ENCODE results near the gene CD2AP. TPM values are rescaled to one million over a fixed set of nuclear protein-coding genes. Genes with fewer than 3 reads are reported as not detected.

The CD2AP gene
- total RNA-seq, 1 donor from 2014 or later: 12.5 TPM

DNA sequence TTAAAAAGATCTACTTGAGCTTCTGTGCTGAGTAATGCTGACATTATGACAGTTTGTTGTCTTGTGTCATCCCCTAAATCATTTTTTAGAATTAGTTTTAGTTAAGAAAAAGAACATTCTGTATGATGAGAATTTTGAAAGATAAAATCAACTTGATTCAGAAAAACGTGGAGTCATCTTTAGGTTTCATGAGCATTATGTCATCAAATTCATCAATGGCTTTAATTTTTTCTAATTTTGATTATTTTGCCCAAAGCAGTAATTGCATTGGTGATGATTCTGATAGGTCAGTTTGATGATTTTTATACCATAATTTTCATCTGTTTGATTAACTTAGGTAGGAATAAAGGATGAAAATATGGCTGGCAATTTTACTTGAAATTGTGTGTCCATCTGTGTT, 194.2 kb downstream of the CD2AP start:
- peaks cover 19% of the 10 kb centered on the region for H3K4me1 Mint-ChIP-seq
- no peaks in the 10 kb centered on the region for H3K36me3 Mint-ChIP-seq (ENCODE audit: low read depth)
- H3K27me3 Mint-ChIP-seq (ENCODE audit: low read depth): no peaks in the 10 kb centered on the region
- no peak overlapping the region for H3K4me3 Mint-ChIP-seq
- H3K27ac Mint-ChIP-seq (ENCODE audit: unreplicated experiment): no peak overlapping the region
- H3K9me3 Mint-ChIP-seq: peaks cover 3% of the 10 kb centered on the region
- DNase-seq (ENCODE audit: low read depth, low spot score): no peak
- TF ChIP-seq, protein P1, sequence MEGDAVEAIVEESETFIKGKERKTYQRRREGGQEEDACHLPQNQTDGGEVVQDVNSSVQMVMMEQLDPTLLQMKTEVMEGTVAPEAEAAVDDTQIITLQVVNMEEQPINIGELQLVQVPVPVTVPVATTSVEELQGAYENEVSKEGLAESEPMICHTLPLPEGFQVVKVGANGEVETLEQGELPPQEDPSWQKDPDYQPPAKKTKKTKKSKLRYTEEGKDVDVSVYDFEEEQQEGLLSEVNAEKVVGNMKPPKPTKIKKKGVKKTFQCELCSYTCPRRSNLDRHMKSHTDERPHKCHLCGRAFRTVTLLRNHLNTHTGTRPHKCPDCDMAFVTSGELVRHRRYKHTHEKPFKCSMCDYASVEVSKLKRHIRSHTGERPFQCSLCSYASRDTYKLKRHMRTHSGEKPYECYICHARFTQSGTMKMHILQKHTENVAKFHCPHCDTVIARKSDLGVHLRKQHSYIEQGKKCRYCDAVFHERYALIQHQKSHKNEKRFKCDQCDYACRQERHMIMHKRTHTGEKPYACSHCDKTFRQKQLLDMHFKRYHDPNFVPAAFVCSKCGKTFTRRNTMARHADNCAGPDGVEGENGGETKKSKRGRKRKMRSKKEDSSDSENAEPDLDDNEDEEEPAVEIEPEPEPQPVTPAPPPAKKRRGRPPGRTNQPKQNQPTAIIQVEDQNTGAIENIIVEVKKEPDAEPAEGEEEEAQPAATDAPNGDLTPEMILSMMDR (conservative IDR thresholded peaks at IDR 0.05): no peak

- Mint-ChIP-seq H3K4me1 (peaks cover 19% of the 10 kb centered on the region), H3K9me3 (peaks cover 3% of the 10 kb centered on the region), H3K27me3 (ENCODE audit: low read depth) (no peaks in the 10 kb centered on the region), H3K4me3 (no peak overlapping the region), H3K27ac (ENCODE audit: unreplicated experiment) (no peak overlapping the region), H3K36me3 (ENCODE audit: low read depth) (no peaks in the 10 kb centered on the region)
- no peak for DNase-seq (ENCODE audit: low read depth, low spot score)
- TF ChIP-seq, protein P1 (conservative IDR thresholded peaks at IDR 0.05): no peak
Observed at GRCh38 chr6:47672816-47673215, 195.2 kb downstream of the CD2AP start.

- Mint-ChIP-seq H3K4me3 (no peak overlapping the region), H3K36me3 (ENCODE audit: low read depth) (no peaks in the 10 kb centered on the region), H3K4me1 (peaks cover 12% of the 10 kb centered on the region), H3K27me3 (ENCODE audit: low read depth) (no peaks in the 10 kb centered on the region), H3K9me3 (peaks cover 3% of the 10 kb centered on the region), H3K27ac (ENCODE audit: unreplicated experiment) (no peak overlapping the region)
- TF ChIP-seq, protein P1 (conservative IDR thresholded peaks at IDR 0.05): no peak
- DNase-seq (ENCODE audit: low read depth, low spot score): no peak
Observed at GRCh38 chr6:47674673-47675072, 197.1 kb downstream of the CD2AP start.

Other genes with a start within 250 kb of the CD2AP start
- 16.4 and 19.8 TPM in 2 replicates for gene TNFRSF21, start 167.9 kb upstream of the CD2AP start, total RNA-seq
- not detected in 2 replicates for gene ADGRF4, start 220.8 kb downstream of the CD2AP start, total RNA-seq

Measured in neural crest cell (in vitro differentiated cells).